ENCODE measurements around the gene NF2.

GRCh38 chr22:29604076-29604360 is 585 bp downstream of the NF2 start:
- TF ChIP-seq, protein P1, sequence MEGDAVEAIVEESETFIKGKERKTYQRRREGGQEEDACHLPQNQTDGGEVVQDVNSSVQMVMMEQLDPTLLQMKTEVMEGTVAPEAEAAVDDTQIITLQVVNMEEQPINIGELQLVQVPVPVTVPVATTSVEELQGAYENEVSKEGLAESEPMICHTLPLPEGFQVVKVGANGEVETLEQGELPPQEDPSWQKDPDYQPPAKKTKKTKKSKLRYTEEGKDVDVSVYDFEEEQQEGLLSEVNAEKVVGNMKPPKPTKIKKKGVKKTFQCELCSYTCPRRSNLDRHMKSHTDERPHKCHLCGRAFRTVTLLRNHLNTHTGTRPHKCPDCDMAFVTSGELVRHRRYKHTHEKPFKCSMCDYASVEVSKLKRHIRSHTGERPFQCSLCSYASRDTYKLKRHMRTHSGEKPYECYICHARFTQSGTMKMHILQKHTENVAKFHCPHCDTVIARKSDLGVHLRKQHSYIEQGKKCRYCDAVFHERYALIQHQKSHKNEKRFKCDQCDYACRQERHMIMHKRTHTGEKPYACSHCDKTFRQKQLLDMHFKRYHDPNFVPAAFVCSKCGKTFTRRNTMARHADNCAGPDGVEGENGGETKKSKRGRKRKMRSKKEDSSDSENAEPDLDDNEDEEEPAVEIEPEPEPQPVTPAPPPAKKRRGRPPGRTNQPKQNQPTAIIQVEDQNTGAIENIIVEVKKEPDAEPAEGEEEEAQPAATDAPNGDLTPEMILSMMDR (conservative IDR thresholded peaks at IDR 0.05; ENCODE audit: low read depth, low read length), result no peak
- TF ChIP-seq EZH2 (IDR thresholded peaks at IDR 0.05; ENCODE audit: borderline replicate concordance, low read depth, low read length, poor library complexity, severe bottlenecking), result no peak
